IMR-90 (cell line): ENCODE results near the gene EIF4G2.

Experiments
- BHLHE40 ChIP-seq: fragments of 150-350 bp; IDR thresholded peaks from 2 replicates; pipeline ENCODE4 v1.6.1; 2016; ENCODE audit warnings: mild to moderate bottlenecking, low read depth, low read length
- CEBPB ChIP-seq: IDR thresholded peaks from 2 replicates; pipeline ENCODE4 v1.6.1; 2012; ENCODE audit warnings: low read depth, low read length, improper control_type of control experiment
- CHD1 ChIP-seq: IDR thresholded peaks from 2 replicates; pipeline ENCODE4 v1.6.1; 2012; ENCODE audit warnings: low read depth, low read length, improper control_type of control experiment
- MAFK ChIP-seq: IDR thresholded peaks from 2 replicates; pipeline ENCODE4 v1.6.1; 2012; ENCODE audit warnings: low read depth, low read length, improper control_type of control experiment
- MAZ ChIP-seq: IDR thresholded peaks from 2 replicates; pipeline ENCODE4 v1.6.1; 2012; ENCODE audit warnings: low read depth, mild to moderate bottlenecking, low read length, improper control_type of control experiment, moderate library complexity, borderline replicate concordance
- POLR2A ChIP-seq: IDR thresholded peaks from 2 replicates; pipeline ENCODE4 v1.6.1; 2012; ENCODE audit warnings: mild to moderate bottlenecking, low read depth, low read length
- RAD21 ChIP-seq: IDR thresholded peaks from 2 replicates; pipeline ENCODE4 v1.6.1; 2012; ENCODE audit warnings: low read length, improper control_type of control experiment
- RFX5 ChIP-seq: IDR thresholded peaks from 2 replicates; pipeline ENCODE4 v1.8.0; 2012; ENCODE audit warnings: low read depth, mild to moderate bottlenecking, low read length, moderate library complexity
- SMC3 ChIP-seq: fragments of 150-350 bp; IDR thresholded peaks from 2 replicates; pipeline ENCODE4 v1.6.1; 2016; ENCODE audit warnings: low read depth, mild to moderate bottlenecking, antibody characterized with exemption, low read length, moderate library complexity
- TF ChIP-seq, protein P1 (sequence below): conservative IDR thresholded peaks from 2 replicates; pipeline ENCODE4 v1.5.1; 2012; ENCODE audit warnings: mild to moderate bottlenecking, low read depth, low read length, improper control_type of control experiment
- TF ChIP-seq, protein P2 (sequence below): fragments of 150-350 bp; IDR thresholded peaks from 2 replicates; pipeline ENCODE4 v1.6.1; 2017; ENCODE audit warnings: mild to moderate bottlenecking, antibody characterized with exemption, low read length, low read depth

DNA sequence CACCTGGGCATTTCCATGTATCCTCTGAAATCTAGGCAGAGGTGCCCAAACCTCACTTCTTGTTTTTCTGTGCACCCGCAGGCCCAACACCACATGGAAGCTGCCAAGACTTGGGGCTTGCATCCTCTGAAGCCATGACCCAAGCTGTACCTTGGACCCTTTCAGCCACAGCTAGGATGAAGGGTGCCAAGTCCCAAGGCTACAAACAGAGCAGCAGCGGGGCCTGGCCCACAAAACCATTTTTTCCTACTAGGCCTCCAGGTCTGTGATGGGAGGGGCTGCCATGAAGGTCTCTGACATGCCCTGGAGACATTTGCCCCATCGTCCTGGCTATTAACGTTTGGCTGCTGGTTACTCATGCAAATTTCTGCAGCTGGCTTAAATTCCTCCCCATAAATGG lies 20.4 kb upstream of the EIF4G2 start:
- TF ChIP-seq, protein P1, sequence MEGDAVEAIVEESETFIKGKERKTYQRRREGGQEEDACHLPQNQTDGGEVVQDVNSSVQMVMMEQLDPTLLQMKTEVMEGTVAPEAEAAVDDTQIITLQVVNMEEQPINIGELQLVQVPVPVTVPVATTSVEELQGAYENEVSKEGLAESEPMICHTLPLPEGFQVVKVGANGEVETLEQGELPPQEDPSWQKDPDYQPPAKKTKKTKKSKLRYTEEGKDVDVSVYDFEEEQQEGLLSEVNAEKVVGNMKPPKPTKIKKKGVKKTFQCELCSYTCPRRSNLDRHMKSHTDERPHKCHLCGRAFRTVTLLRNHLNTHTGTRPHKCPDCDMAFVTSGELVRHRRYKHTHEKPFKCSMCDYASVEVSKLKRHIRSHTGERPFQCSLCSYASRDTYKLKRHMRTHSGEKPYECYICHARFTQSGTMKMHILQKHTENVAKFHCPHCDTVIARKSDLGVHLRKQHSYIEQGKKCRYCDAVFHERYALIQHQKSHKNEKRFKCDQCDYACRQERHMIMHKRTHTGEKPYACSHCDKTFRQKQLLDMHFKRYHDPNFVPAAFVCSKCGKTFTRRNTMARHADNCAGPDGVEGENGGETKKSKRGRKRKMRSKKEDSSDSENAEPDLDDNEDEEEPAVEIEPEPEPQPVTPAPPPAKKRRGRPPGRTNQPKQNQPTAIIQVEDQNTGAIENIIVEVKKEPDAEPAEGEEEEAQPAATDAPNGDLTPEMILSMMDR = no peak
- TF ChIP-seq SMC3 (no peak), RAD21 (no peak), RFX5 (no peak), POLR2A (no peak), CHD1 (no peak), MAZ (no peak), BHLHE40 (no peak), MAFK (no peak), CEBPB (no peak)
- TF ChIP-seq, protein P2, sequence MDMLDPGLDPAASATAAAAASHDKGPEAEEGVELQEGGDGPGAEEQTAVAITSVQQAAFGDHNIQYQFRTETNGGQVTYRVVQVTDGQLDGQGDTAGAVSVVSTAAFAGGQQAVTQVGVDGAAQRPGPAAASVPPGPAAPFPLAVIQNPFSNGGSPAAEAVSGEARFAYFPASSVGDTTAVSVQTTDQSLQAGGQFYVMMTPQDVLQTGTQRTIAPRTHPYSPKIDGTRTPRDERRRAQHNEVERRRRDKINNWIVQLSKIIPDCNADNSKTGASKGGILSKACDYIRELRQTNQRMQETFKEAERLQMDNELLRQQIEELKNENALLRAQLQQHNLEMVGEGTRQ = no peak
